Fibroblast of peridontal ligament (primary cell): ENCODE results near the gene KBTBD4.
"Not testable (repeated sequence)": the region's sequence is repeated elsewhere in the genome, so short reads cannot be mapped to it uniquely, and the experiment has no call there.

ENCODE experiments used
- DNase-seq: peaks from one replicate; pipeline ENCODE4 v3.0.0-alpha.2; 2010; ENCODE audit errors: extremely low read depth

Gene KBTBD4

GRCh38 chr11:47589977-47590861 is 11.4 kb upstream of the KBTBD4 start:
- DNase-seq, result no peak

GRCh38 chr11:47589584-47589976 is 10.8 kb upstream of the KBTBD4 start:
- no peak for DNase-seq

GRCh38 chr11:47589118-47589517 is 10.3 kb upstream of the KBTBD4 start:
- no peak for DNase-seq

- DNase-seq, result no peak
These were observed 9.1 kb upstream of the KBTBD4 start for GRCh38 chr11:47587723-47588326.

- no peak for DNase-seq
These were observed 8.4 kb upstream of the KBTBD4 start for GRCh38 chr11:47587039-47587716.

- no peak for DNase-seq
These were observed 7.5 kb upstream of the KBTBD4 start, which contains the start of gene FAM180B for GRCh38 chr11:47586098-47586855. TSS of gene FAM180B (plus strand) at chr11:47586678. CDS start at chr11:47586769, 91 bp downstream.

GRCh38 chr11:47583844-47584243 is 5.1 kb upstream of the KBTBD4 start:
- DNase-seq, result no peak

GRCh38 chr11:47577460-47578041 is 1.2 kb downstream of the KBTBD4 start:
- DNase-seq, result no peak

GRCh38 chr11:47573321-47573720 is 5.4 kb downstream of the KBTBD4 start:
- DNase-seq, result no peak

GRCh38 chr11:47572715-47573255 is 6.0 kb downstream of the KBTBD4 start:
- DNase-seq, result no peak

GRCh38 chr11:47571895-47572294 is 6.9 kb downstream of the KBTBD4 start:
- peak; percentile 51 for DNase-seq

GRCh38 chr11:47571357-47571729 is 7.4 kb downstream of the KBTBD4 start:
- no peak for DNase-seq

- DNase-seq, result no peak
These were observed 8.0 kb downstream of the KBTBD4 start for GRCh38 chr11:47570651-47571356.

GRCh38 chr11:47569646-47570045 is 9.1 kb downstream of the KBTBD4 start:
- DNase-seq, result no peak

GRCh38 chr11:47566149-47566698 is 12.5 kb downstream of the KBTBD4 start:
- no peak for DNase-seq

GRCh38 chr11:47565340-47566148 is 13.2 kb downstream of the KBTBD4 start, which contains the start of gene PTPMT1:
TSS of gene PTPMT1 (plus strand) at chr11:47565599. CDS start at chr11:47565623, 24 bp downstream.
- peak; percentile 50 for DNase-seq

- DNase-seq, result no peak
These were observed 13.8 kb downstream of the KBTBD4 start for GRCh38 chr11:47564933-47565339.

GRCh38 chr11:47564366-47564765 is 14.4 kb downstream of the KBTBD4 start:
- not testable (repeated sequence) for DNase-seq

GRCh38 chr11:47562393-47562792 is 16.4 kb downstream of the KBTBD4 start:
- not testable (repeated sequence) for DNase-seq
